GM12873 (cell line): ENCODE data around the gene NOTCH1.

Source experiments
- TF ChIP-seq, protein P1 (sequence below): IDR thresholded peaks from 2 replicates; pipeline ENCODE4 v1.5.1; 2012; ENCODE audit warnings: low read depth, mild to moderate bottlenecking, moderate library complexity, low read length, control low read depth; ENCODE audit not compliant: insufficient read depth; ENCODE audit errors: missing control alignments

Gene NOTCH1

DNA sequence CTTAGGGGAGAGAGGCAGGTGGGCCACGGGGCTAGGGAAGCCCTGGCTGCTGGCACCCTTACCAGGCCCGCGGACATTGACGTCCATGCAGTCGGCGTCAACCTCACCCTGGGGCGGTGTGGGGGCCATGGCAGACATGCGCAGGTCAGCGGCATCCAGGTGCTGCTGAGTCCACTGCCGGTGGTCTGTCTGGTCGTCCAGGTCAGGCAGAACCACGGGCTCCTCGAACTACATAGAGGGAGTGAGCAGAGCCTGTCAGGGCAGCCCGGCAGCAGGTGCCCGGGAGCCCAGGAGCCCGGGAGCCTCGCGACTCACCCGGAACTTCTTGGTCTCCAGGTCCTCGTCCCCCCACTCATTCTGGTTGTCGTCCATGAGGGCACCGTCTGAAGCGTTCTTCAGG, 44.2 kb downstream of the NOTCH1 start:
- TF ChIP-seq, protein P1, sequence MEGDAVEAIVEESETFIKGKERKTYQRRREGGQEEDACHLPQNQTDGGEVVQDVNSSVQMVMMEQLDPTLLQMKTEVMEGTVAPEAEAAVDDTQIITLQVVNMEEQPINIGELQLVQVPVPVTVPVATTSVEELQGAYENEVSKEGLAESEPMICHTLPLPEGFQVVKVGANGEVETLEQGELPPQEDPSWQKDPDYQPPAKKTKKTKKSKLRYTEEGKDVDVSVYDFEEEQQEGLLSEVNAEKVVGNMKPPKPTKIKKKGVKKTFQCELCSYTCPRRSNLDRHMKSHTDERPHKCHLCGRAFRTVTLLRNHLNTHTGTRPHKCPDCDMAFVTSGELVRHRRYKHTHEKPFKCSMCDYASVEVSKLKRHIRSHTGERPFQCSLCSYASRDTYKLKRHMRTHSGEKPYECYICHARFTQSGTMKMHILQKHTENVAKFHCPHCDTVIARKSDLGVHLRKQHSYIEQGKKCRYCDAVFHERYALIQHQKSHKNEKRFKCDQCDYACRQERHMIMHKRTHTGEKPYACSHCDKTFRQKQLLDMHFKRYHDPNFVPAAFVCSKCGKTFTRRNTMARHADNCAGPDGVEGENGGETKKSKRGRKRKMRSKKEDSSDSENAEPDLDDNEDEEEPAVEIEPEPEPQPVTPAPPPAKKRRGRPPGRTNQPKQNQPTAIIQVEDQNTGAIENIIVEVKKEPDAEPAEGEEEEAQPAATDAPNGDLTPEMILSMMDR: no peak

DNA sequence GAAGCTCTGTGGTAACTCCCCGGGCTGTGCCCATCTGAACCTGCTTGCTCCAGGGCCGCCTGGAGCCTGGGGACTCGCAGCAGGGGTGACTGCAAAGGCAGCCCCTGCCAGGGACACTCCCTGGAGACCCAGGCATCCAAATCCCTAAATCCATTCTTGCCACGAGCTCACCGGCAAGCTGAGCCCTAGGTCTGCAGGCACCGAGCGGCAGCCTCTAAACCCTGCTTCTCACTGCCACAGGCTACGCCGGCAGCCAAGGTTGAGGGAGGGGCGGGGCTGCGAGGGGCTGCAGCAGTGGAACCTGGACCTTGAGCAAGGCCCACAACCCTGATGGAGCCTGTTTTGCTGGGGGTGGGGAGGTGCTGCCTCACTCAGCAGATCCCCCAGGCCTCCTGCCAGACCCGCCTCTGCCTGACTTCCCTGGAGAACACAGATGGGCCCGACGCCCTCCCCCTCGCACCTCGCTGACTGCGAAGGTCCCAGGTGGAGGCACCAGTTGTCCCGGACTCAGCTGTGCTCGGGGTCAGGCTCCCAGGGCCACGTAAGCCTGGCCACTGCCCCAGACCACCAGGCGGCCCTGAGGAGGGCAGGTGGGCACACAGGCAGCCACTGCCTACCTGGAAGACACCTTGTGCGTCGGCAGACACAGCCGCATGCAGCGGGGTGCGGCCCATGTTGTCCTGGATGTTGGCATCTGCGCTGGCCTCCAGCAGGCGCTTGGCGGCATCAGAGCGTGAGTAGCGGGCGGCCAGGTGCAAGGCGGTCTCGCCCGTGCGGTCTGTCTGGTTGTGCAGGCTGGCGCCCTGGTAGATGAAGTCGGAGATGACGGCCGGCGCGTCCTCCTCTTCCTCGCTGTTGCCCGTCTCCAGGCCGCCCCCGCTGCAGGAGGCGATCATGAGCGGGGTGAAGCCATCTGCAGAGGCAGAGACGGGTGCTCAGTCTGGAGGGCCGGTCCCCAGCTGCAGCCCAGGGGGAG, 45.6 kb downstream of the NOTCH1 start:
- TF ChIP-seq, protein P1: no peak

DNA sequence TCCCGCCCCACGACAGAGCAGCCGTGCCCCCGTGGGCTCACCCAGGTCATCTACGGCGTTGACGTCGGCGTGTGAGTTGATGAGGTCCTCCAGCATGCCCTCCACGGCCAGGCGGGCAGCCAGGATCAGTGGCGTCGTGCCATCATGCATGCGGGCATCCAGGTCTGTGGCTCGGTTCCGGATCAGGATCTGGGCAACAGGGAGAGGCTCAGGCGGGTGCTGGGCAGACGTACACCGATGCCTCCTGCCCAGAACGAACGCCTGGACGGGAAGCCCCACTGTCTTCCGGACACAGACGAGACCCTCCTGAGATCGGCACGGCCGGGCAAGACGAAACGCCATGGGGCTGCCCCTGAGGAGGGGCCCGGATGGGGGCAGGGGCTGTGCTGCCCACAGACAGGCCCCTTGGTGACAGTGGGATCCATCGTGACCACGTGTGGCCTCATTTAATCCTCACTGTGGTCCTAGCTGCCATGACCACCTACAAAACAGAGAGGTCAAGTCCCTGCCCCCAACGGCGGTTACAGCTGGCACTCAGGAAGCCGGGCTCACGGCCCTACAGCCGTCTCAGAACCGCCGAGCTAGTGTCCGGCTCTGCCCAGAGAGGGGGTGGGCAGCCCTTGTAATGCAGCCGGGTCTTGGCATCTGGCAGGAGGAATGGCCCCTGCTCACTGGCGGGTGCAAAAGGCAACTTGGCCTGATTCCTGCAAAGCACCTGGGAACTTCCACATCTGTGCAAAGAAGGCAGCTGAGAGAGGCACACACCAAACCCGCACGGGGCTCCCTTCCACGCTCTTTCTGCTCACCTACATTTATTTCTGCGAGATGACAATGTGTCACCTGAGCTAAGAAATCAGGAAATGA, 46.5 kb downstream of the NOTCH1 start:
- TF ChIP-seq, protein P1: no peak

DNA sequence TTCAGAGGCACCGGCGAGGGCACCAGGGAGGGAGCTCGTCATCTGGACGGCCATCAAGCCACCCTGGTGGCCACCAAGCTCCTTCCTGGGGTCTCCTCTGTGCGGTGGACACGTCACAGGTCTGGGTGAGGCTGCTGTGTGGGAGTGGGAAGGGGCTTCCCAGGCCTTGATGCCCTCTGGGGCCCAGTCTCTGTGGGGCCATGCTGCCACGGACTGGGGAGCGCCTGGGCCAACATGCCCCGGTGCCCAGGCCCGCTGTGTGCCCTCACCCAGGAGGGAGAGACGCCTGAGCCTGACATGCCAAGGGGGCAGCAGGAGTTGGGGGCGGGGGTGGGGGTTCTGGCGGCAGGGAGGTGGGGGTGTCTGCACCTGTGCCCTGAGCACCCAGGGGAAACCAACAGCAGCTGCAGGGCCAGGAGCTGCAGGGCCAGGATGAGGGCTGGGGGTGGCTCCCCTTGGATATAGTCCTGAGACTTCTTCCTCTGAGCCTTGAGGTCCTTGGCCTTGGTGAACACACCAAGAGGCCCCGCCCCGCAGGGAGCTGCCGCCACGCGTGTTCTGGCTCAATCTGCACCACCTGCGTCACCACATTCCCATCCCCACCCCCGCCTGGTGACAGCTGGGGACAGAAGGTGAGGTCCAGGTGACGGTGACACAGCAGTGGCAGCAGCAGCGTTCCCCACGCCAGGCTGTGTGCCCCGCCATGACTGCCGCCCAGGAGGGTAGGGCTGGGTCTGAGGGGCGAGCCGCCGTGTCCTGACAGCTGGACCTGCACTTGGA, 47.7 kb downstream of the NOTCH1 start:
- TF ChIP-seq, protein P1: no peak

DNA sequence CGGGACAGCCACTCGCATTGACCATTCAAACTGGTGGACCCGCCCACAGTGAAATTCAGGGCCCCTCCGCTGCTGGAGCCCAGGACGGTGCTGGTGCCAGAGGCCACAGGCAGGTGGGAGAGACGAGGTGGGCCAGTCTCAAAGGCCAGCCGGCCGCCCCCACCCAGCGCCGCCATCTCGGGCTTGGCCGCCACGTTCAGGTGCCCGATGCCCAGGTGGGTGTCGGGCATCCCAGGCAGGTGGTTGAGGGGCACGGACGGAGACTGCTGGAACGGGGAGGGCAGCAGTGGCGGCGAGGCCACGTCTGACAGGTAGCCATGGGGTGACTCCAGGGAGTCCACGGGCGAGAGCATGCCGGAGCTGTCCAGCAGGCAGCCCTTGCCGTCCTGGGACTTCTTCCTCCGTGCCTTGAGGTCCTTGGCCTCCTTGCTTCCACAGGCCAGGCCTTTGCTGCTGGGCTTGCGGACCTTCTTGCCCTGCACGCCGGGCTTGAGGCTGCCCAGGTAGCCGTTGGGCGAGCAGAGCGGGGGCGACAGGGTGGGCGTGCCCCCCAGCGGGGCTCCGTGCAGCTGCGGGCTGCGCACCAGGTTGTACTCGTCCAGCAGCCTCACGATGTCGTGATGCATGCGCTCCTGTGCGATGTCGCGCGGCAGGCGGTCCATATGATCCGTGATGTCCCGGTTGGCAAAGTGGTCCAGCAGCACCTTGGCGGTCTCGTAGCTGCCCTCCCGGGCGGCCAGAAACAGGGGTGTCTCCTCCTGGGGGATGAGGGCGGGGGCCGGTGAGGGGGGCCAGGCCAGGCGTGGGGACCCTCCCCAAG, 48.8 kb downstream of the NOTCH1 start:
- TF ChIP-seq, protein P1: no peak

DNA sequence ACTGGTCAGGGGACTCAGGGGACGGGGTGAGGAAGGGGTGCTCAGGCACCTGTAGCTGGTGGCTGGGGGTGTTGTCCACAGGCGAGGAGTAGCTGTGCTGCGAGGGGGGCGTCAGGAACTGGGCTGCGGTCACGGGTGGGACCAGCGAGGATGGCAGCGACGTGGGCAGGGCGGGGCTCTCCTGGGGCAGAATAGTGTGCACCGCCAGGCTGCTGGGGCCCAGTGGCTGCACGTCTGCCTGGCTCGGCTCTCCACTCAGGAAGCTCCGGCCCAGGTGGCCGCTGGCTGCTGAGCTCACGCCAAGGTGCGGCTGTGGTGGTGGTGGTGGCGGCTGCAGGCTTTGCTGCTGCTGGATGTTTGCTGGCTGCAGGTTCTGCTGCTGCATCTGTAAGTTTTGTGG, 49.7 kb downstream of the NOTCH1 start:
- TF ChIP-seq, protein P1: no peak
